GM12892 (cell line): Measurements from ENCODE around the gene CSPG4.

ENCODE experiments used
- POLR2A ChIP-seq: IDR thresholded peaks from 2 replicates; pipeline ENCODE4 v1.6.1; 2011; ENCODE audit warnings: low read depth, low read length, control low read depth
- POLR2AphosphoS5 ChIP-seq: IDR thresholded peaks from 2 replicates; pipeline ENCODE4 v1.6.1; 2011; ENCODE audit warnings: low read depth, low read length, control low read depth

GRCh38 chr15:75653347-75653913 lies 59.2 kb downstream of the CSPG4 start:
- TF ChIP-seq POLR2AphosphoS5 (no peak), POLR2A (no peak)
